HG03175 (cell line): ENCODE data around the gene DENND4C.
"Not testable (repeated sequence)": the region's sequence is repeated elsewhere in the genome, so short reads cannot be mapped to it uniquely, and the experiment has no call there.

Source experiments
- ATAC-seq: cut with Tn5 transposase; IDR thresholded peaks from one replicate; pipeline ENCODE4 v1.9.1; 2021; ENCODE audit warnings: mild to moderate bottlenecking, moderate library complexity; ENCODE audit not compliant: unreplicated experiment

Gene DENND4C

DNA sequence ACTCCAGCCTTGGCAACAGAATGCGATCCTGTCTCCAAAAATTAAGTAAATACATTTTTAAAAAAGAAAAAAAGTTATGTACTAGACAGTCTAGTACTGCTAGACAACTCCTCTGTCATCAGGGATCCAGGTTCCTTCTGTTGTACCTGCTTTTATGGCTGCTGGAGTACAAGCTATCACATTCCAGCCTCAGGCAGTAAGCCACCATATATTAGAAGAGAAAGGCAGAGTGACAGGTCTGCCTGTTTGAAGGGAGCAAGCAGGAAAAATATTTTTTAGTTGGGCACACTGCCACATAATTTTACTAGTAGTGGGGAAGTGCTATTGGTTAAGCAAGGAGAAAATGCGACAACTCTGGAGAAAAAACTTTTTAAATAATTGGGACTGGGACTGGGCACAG, 138.6 kb downstream of the DENND4C start:
- no peak for ATAC-seq

GRCh38 chr9:19371942-19372341, 141.4 kb downstream of the DENND4C start:
- ATAC-seq, result no peak

DNA sequence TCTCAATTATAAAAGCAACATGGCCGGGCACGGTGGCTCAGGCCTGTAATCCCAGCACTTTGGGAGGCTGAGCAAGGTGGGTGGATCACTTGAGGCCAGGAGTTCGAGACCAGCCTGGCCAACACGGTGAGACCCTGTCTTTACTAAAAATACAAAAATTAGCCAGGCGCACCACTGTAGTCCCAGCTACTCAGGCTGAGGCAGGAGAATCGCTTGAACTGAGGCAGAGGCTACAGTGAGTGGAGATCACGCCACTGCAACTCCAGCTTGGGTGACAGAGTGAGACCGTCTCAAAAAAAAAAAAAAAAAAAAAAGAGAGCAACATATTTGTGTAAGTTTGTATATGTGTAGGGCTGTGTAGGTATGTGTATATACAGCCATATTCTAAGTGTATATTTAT, 142.1 kb downstream of the DENND4C start:
- ATAC-seq, result no peak

DNA sequence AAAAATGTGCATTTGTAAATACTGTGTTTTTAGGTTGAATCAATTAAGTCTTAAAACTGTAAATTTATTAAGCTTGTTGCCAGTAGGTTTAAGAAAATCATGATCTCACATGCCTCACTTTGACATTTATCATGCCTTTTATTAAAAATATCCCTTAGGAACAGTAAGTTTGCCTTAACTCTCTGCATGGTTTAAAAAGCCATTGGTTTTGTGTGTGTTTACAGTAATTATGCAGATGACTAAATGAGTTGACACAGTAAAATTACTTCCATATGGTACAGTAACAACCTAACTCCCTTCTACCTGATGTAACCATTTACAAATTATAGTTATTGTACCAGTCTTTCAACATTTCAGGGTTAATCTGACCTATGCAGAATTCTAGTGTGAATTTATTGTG, 143.0 kb downstream of the DENND4C start:
- ATAC-seq, result no peak

- no peak for ATAC-seq
Measured at GRCh38 chr9:19375538-19375937, 145.0 kb downstream of the DENND4C start.

GRCh38 chr9:19376931-19377330, 146.4 kb downstream of the DENND4C start:
- ATAC-seq, result no peak

- no peak for ATAC-seq
Measured at GRCh38 chr9:19378164-19378563, 147.7 kb downstream of the DENND4C start.

- ATAC-seq, result no peak
Measured at GRCh38 chr9:19378647-19379046, 148.2 kb downstream of the DENND4C start.

GRCh38 chr9:19379283-19379682, 148.8 kb downstream of the DENND4C start:
- ATAC-seq, result no peak

- ATAC-seq, result peak; percentile 34
Measured at GRCh38 chr9:19379697-19380046, 149.2 kb downstream of the DENND4C start.

DNA sequence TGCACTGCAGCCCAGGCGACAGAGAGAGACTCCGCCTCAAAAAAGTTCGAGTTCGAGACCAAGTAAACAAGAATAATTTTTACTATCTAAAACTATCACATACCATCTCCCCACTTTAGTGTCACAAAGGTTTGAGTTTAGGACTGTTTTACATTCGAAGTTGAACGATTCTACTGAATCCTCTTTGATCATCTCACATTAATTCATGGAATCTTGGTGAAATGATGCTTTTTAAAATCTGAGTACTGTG, 150.3 kb downstream of the DENND4C start:
- no peak for ATAC-seq

DNA sequence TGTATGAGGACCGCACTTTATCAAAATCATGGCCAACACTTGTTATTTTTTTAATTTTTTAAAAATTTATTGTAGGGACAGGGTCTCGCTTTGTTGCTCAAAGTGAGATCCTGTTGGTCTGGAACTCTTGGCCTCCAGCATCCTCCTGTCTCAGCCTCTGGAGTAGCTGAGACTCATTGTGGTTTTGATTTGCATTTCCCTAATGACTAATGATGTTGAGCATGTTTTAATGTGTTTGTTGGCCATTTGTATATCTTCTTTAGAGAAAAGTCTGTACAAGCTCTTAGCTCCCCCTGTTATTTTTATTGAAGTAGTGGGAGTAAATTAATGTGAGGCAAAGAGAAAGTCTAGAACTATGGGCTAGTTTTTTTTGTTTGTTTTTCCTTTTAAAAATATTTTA, 151.2 kb downstream of the DENND4C start:
- no peak for ATAC-seq

DNA sequence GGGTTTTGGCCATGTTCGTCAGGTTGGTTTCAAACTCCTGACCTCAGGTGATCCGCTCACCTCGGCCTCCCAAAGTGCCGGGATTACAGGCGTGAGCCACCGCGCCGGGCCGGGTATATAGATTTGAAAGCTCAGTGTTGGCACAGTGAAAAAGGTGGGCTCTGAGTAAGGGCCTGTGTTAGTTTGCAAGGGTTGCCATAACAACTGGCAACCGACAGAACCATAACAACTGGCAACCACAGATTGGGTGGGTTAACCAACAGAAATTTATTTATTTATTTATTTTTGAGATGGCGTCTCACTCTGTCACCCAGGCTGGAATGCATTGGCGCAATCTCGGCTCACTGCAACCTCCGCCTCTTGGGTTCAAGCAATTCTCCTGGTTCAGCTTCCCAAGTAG, 154.7 kb downstream of the DENND4C start:
- ATAC-seq, result not testable (repeated sequence)

DNA sequence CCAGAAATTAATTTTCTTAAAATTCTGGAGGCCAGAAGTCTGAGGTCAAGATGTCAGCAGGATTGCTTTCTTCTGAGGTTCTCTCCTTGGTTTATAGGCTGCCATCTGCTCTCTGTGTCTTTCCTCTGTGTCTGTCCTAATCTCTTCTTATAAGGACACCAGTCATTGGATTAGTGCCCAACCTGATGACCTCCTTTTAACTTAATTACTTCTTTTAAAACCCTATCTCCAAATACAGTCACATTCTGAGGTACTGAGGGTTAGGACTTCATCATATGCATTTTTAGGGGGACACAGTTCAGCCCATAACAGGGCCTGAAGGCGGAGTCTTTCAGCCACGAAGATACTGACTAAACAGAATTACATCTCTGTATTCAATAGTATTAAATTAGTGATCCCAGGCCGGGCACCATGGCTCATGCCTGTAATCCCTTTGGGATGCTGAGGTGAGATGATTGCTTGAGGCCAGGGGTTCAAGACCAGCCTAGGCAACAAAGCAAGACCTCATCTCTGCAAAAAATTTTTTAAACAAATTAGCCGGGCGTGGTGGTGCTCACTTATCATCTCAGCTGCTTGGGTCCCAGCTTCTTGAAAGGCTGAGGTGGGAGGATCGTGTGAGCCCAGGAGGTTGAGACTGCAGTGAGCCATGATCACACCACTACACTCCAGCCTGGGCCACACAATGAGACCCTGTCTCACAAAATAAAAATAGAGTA, 155.5 kb downstream of the DENND4C start:
- ATAC-seq, result no peak

GRCh38 chr9:19386502-19387044, 156.1 kb downstream of the DENND4C start:
- ATAC-seq, result no peak

GRCh38 chr9:19387317-19387716, 156.8 kb downstream of the DENND4C start:
- no peak for ATAC-seq

GRCh38 chr9:19389539-19389938, 159.0 kb downstream of the DENND4C start:
- ATAC-seq, result not testable (repeated sequence)

DNA sequence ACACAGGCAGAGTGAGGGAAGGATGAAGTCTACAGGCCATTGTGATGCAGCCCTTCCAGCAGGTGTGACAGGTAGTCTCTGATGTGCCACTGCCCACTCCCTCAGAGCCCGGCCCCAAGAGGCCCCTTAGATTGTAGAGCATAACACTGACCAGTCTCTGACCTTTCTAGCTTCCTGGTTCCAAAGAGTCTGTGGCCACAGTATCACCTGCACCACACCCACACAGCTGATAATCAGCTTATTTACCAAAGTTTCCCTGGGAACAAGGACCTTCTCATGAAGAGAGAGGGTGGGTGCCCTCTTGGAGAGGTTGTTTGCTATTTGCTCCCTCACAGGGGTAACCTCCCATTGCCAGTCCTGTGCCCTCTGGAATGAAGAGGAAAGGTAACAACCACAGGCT, 167.4 kb downstream of the DENND4C start:
- no peak for ATAC-seq

DNA sequence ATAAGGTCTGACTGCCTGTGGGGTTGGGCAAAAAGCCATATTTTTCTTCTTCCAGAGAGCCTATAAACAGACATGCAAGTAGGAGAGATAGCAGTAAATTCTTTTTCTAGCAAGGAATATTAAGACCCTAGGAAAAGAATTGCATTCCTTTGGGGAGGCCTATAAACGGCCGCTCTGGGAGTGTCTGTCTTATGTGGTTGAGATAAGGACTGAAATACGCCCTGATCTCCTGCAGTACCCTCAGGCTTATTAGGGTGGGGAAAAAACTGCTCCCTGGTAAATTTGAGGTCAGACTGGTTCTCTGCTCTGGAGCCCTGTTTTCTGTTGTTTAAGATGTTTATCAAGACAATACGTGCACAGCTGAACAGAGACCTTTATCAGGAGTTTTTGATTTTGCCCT, 172.7 kb downstream of the DENND4C start:
- not testable (repeated sequence) for ATAC-seq

- ATAC-seq, result no peak
Measured at GRCh38 chr9:19404283-19405075, 174.0 kb downstream of the DENND4C start.

- ATAC-seq, result no peak
Measured at GRCh38 chr9:19405771-19406170, 175.3 kb downstream of the DENND4C start.

- ATAC-seq, result peak; percentile 2
Measured at GRCh38 chr9:19408316-19408692, 177.8 kb downstream of the DENND4C start.
